GM21390 (cell line): Measurements from ENCODE around the gene ARHGEF11.
"Not testable (repeated sequence)": the region's sequence is repeated elsewhere in the genome, so short reads cannot be mapped to it uniquely, and the experiment has no call there.

Experiments
- ATAC-seq: cut with Tn5 transposase; IDR thresholded peaks from one replicate; pipeline ENCODE4 v1.9.1; 2021; ENCODE audit not compliant: unreplicated experiment

ARHGEF11 gene

DNA sequence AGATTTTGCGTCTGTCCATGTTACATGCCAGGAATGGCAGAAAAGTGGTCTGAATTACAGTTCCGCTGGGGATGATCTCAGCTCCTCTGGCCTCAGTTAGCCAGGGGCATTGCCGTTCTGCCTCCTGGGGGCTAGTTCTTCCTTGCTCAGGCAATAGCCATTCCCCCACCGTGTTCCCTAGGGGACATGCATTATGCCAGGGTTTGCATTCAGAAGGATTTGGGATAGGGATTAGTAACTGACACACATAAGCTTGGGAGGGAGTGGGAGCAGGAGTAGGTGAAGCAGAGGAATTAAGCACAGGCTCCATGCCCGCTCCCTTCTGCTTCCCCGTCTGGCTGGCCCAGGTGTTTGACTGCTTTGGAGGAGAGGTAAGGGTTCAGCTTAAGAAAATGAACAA lies 112.4 kb downstream of the ARHGEF11 start:
- ATAC-seq: no peak

DNA sequence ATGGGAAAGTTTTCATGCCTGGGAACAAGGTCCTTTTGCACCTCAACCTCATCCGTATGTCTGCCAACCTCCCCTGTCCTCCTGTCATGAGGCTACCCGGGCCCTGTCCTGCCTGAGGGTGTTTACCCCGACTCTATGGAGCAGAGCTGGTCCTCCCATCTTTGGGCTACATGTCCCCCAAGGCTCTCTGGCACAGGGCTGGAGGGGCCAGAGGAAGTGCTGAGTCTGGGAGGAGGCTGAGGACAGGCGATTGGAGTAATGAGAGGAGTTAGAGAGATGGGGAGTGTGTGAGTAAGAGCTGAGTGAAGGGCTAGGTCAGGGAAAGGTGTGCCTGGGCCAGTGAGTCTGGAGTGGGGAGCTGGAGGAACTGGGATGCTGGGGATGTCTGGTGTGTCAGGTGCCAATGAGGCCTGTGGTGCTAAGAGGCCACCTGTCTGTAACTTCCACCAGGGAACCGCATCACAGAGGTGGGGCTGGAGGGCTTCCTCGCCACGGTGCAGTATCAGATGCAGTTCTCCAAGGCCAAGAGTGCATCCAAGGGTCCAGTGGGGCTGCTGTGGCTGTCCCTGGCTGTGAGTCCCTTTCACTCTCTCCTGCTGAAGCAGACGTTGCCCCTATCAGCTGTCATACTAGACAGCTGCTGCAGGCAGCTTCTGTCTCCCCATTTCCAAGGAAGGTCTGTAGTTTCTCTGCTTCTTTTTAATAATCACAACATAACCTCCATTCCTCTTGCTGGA lies 113.4 kb downstream of the ARHGEF11 start:
- no peak for ATAC-seq

DNA sequence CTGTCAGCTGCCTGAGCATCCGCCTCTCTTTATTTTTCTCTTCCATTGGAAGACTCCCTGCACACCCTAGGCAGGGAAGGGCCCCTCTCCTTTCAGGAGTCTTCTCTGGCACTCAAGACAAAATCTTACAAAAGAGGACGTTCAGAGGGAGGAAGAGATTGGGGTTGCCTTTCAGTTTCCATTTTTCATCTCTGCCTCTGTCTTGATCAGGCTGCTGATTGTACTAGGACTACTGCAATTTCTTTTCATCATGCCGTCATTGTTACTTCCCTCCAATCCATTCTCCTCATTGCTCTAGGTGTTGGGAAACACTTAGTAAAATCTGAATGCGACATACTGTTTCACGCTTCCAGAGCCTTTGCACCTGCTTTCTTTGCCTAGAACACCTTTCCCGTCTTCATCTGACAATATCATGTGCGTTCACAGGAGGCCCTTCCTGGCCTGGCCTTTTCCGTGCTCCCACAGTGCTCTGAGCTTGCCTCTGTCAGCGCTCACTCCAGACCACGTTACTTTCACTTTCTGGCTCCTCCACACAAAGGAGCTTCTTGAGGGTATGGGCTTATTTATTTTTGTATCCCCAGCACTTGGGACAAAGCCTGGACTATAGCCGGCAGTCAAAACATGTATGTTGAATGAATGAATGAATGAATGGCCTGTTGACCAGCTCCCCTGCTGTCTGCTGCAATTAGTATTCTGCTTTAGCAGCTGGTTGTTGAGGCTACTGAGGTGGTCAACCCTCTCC lies 114.2 kb downstream of the ARHGEF11 start:
- no peak for ATAC-seq

DNA sequence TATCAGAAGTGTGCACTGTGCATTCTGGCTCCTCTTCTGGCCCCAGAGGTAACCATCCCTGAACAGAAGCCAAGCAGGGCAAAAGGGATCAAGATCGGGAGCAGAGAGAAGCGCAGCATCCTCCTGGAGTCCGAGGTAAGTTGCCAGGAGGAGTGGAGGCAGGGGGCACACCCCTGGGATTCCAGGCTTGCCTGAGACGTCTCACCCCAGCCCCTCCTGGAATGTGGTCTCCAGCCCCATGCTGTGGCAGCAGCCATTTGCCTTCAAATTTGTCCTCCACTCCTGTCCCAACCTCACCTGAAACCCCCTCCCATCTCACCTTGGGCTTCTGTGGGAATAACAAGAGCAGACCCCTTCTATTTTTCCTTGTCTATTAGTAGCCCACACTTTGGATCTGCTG lies 115.1 kb downstream of the ARHGEF11 start:
- ATAC-seq: no peak

DNA sequence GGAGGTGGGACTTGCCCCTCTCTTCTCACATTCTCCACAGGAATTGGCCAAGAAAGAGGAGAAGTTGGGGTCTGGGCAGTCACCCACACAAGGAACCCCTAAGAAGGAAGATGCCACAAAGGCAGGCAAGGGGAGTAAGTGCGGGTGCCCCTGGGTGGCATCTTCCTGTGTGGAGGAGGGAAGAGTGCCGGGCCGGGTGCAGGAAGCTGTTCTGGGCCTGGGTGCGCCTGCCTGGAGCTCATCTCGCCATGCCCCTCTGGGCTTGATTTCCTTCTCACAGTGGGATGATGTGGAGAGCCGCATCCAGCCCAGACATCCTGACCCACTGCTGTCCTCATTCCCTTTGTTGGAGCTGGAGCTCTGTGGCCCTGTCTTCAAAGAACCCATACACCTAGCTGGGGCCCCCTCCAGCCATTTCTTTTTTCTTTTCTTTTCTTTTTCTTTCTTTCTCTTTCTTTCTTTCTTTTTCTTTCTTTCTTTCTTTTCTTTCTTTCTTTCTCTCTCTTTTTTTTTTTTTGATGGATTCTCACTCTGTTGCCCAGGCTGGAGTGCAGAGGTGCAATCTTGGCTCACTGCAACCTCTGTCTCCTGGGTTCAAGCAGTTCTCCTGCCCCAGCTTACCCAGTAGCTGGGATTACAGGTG lies 115.8 kb downstream of the ARHGEF11 start:
- no peak for ATAC-seq

DNA sequence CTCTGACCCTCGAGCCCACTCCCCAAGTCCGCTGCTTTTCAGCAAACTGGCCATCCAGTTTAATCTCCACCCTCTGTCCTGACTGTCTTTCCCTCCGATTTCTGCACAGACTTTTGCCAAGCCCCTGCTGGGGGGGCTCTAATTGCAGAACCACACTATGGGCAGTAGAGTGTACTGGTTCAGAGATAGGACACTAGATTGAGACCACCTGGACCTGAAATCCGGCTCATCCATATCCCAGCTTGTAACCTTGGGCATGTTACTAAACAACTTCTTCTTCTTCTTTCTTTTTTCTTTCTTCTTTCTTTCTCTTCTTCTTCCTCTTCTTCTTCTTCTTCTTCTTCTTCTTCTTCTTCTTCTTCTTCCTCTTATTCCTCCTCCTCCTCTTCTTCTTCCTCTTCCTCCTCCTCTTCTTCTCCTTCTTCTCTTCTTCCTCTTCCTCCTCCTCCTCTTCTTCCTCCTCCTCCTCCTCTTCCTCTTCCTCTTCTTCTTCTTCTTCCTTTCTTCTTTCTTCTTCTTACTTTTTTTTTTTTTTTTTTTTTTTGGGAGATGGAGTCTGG lies 117.4 kb downstream of the ARHGEF11 start:
- no peak for ATAC-seq

DNA sequence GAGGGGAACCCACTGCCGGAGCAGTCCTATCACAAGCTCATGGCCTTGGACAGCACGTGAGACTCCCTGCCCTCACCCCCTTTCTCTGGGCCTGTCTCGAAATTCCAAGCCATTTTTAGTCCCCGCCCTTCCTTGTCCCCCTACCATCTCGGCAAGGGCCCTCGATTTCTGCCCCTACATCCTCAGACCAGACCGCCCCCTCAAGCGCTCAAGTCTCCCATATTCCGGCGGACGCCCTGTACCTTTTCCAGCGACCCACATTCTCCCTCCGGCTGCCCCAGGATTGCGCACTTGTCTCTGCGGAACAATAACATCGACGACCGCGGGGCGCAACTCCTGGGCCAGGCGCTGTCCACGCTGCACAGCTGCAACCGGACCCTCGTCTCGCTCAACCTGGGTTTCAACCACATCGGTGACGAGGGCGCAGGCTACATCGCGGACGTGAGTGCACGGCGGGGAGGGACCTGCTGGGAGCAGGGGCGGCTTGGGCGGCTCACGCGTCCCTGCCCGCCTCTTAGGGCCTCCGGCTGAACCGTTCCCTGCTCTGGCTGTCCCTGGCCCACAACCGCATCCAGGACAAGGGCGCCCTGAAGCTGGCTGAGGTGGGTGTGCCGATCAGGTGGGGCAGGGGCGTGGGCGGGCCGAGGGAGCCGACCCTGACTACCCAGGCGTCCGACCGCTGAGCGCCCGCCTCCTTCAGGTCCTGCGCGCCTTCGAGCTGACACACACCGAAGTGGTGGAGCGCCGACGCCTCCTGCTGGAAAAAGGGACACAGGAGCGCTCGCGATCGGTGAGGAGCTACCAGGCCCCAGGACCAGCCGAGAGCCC lies 118.1 kb downstream of the ARHGEF11 start:
- ATAC-seq: no peak

DNA sequence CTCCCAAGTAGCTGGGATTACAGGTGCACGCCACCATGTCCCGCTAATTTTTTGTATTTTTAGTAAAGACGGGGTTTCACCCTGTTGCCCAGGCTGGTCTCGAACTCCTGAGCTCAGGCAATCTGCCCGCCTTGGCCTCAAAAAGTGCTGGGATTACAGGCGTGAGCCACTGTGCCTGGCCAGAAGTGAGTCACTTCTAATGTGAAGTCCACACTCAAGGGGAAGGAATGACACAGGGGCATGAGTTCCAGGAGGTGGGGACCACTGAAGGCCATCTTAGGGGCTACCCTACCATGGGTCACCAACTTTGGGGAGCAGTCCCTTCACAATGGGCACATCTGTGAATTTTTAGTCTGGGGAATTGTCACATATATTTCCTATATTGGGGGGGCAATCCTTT lies 118.8 kb downstream of the ARHGEF11 start:
- not testable (repeated sequence) for ATAC-seq

DNA sequence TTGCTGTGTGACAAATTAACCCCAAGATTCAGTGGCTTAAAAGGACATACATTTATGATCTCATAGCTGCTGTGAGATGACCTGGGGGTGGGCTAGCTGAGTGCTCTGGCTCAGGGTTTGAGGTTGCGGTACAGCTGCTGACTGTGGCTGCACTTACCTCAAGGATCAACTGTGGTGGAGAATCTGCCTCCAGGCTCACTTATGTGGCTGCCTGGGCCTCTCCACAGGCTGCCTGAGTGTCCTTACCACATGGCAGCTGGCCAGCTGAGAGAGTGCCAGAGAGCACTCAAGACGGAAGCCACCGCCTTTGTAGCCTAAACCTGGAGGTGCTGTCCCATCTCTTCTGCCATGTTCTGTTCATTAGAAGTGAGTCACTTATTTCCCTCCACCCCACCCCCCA lies 119.4 kb downstream of the ARHGEF11 start:
- no peak for ATAC-seq

DNA sequence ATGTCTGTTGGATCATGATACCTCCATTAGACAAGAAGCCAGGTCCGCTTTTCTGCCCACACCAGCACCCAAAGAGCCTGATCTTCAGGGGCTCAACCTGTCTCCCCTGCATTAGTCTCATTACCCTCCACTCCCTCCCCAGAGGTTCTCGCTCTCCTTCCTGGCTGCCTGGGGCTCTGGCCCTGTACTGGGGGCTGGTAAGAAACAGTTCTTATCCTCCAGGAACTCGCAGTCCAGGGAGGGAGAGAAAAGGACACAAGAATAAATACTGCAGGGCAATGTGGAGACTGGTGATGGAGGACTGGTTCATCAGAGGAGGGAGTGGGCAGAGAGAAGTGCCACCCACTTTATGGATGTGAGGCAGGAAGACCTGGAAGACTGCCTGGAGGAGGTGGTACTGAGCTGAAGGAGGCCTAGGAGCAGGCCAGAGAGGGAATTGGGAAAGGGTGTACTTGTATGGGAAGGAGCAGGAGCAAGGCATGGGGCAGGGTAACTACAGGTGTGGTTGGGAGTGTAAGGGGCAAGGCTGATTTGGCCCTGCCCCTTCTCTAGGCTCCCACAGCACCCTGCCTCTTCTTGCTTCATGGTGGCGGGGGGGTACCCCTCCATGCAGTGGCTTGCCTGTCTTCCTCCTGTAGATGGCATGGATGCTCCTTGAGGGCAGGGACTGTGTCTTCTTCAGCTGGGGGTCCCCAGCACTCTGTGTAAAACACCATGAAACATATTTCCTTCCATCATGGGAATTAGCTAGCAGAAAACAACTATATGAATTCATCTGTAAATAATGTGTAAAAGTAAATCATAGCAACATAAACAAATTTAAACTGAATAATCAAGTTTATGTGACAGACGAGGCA lies 120.2 kb downstream of the ARHGEF11 start:
- ATAC-seq: no peak

DNA sequence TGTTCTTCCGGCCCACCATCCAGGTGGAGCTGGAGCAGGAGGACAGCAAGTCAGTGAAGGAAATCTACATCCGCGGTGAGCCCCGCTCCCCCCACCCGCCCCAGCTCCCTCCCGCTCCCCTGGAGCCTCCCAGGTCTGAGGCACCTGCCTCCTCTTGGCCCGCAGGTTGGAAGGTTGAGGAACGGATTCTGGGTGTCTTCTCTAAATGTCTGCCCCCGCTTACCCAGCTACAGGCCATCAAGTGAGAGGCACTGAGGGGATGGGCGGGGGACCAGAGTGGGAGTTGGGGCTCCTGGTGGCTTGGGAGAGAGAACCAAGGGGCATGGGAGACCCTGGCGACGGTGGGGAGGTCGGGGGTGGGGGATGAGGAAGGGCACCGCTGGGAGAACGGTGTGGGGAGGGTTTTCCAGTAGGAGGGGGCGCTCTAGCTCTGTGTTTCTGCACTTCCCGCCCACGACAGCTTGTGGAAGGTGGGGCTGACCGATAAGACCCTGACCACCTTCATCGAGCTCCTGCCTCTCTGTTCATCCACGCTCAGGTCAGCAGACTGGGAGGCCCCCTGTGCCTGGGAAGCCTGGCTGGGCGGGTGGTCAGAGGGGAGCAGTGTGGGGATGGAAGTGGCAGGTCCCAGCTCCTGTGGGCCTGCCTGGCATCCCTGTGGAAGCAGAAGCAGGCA lies 120.9 kb downstream of the ARHGEF11 start:
- ATAC-seq: no peak

DNA sequence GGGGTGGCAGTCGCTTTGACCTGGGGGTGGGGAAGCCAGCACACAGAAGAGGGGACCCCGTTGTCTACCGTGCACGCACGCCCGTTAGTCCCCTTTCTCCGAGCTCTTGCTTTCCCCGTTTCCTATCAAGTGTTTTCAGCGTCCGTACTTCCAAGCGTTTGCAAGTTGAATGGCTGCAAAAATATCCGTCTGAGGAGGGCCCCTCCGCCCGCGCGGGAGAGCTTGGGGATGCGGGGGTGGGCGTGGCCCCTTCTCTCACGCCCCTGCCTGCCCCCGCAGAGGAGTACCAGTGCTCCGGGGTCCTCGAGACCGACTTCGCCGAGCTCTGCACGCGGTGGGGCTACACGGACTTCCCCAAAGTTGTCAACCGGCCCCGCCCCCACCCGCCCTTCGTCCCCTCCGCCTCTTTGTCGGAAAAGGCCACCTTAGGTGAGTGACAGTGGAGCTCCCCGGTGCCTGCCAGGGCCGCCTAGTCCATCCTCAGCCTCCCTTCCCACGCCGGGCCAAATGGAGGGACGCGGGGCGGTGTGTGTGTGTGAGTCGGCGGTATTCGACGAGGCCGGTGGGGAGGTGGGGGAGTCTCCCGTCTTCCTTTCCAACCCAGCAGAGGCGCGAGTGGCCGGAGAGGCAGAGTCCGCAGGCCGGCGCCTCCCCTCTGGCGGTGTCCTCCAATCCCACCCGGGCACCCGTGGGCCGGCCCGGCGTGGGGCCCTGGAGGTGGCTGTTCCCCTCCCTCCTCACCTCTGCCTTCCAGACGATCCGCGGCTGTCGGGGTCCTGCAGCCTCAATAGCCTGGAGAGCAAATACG lies 121.7 kb downstream of the ARHGEF11 start:
- no peak for ATAC-seq

DNA sequence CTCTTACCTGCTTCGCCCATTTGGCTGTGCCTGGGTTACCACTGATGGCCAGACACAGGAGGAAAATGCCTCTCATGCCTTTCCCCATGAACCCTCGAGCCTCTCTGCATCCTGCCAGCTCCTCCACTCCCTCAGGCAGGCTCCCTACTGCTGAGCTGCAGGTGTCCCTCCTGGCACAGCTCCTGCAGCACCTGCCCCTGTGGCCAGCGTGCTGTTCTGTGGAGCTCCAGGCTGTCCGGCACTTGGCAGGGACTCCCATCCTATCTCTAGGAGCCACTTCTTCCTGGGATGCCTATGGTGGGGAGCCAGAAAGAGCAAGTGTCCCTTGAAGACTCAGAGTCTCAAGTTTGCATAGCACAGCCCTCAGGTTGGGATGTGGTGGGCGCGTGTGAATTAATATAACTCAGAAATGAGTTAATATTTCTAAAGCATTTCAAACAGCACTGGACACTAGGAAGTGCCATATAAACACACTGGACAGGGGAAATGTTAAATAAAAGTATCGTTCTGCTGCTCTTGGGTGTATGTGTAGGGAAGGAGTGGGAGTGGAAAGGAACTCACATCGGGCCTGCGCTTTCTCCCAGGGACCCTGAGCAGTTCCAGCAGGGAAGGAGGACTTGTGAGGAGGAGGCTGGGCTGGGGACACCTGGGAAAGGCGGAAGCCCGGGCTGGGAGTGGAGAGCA lies 122.4 kb downstream of the ARHGEF11 start:
- no peak for ATAC-seq

DNA sequence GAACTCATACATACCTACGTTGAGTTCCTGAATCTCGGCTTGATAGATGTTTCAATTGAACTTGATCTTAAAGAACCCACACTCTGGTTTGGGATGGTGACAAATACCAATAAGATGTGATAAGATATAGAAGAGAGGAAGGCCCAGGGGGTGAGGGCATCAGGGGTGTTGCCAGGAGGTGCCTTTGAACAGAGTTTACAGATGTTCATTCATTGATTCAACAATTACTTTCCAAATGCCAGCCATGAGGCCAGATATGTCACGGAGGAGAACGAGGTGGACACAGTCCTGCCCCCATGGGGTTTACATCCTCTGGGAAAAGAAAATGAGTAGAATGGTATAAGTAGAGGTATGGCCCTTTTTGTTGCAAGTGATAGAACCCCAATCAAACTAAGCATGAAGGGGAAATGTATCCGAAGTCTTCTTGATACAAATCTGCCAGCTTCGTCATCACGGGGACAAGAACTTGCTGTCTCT lies 124.5 kb downstream of the ARHGEF11 start:
- no peak for ATAC-seq

DNA sequence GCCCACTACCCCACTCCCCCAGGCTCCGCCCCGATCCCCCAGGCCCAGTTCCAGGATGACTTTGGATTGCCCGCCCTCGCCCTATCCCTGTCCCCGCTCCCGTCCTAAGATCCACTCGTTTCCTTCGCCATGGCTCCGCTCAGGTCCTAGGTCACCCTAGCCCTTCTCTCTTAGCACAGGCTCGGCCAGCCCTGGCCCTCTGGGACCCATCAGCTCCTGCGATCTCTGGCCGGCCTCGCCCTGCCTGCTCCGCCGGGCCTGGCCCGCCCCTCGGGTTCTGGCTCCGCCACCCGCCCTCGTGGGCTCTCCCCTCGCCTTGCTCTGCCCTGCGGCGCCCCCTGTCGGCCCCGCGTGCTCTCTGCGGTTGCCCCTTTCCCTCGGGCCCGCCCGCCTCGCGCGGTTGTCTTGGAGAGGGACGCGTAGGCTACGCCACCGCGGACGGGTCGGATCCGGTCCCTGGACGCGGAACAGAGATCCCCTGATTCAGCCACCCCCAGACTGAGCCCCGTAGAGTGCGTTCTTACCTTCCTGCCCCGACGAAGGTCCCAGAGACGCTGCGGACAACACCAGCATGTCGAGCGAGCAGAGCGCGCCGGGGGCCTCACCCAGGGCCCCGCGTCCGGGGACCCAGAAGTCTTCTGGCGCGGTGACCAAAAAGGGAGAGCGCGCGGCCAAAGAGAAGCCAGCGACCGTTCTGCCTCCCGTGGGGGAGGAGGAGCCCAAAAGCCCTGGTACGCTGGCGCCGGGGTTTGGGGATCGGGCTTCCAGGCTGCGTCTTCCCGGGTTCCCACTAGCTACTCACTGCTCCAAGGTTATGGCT lies 125.1 kb downstream of the ARHGEF11 start, which contains the start of gene LRRC71:
TSS of gene LRRC71 (plus strand) at position 400 of the 820 bp plus-strand sequence. CDS start at position 572, 172 bp downstream.
- no peak for ATAC-seq

DNA sequence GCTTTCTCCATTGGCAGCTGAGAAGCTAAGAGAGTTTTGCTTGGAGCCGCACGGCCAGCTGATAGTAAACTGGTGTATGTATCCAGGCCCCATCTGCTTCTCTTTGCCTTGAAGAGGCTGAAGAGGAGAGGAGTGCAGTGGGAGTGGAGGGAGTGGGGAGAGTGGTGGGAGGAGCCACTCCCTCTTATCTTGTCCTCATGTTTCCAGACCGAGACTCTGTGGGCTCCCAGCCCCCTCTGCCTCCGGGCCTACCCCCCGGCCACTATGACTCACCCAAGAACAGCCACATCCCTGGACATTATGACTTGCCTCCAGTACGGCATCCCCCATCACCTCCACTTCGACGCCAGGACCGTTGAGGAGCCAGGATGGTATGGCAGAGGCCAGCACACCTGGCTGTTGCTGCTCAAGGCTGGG lies 131.1 kb downstream of the ARHGEF11 start:
- no peak for ATAC-seq
